Activated T-cell treated with anti-CD3 and anti-CD28 coated beads for 48 hours (primary cell): Measurements from ENCODE around the gene FNBP1L.
"Not testable (repeated sequence)": the region's sequence is repeated elsewhere in the genome, so short reads cannot be mapped to it uniquely, and the experiment has no call there.

ENCODE experiments used
- DNase-seq: peaks from one replicate; pipeline ENCODE4 v3.0.0-alpha.2; 2020; ENCODE audit warnings: low read depth

FNBP1L gene

DNA sequence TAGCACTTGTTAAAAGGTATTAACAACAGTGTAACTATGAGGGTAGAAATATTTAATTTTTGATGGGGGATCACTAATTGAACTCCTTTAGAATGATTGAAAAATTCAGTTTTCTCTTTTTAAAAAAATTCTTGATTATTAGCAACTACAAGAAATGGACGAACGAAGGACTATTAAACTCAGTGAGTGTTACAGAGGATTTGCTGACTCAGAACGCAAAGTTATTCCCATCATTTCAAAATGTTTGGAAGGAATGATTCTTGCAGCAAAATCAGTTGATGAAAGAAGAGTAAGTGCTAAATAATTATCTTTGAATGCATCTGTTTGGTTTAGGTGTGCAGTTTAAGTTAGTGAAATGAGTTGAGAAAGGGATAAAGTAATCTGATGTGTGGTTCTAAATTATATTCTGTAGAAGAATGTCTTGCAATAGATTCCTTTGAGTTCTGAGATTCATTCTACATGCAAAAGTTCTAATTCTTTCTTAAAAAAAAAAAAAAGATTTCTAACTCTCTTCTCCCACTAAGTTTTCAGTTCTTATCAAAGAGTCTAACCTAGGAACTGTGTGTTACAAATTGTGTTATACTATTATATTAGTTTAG, 85.0 kb downstream of the FNBP1L start:
- no peak for DNase-seq

- no peak for DNase-seq
Measured at GRCh38 chr1:93533677-93534076, 85.8 kb downstream of the FNBP1L start.

GRCh38 chr1:93537396-93537795, 89.5 kb downstream of the FNBP1L start:
- no peak for DNase-seq

DNA sequence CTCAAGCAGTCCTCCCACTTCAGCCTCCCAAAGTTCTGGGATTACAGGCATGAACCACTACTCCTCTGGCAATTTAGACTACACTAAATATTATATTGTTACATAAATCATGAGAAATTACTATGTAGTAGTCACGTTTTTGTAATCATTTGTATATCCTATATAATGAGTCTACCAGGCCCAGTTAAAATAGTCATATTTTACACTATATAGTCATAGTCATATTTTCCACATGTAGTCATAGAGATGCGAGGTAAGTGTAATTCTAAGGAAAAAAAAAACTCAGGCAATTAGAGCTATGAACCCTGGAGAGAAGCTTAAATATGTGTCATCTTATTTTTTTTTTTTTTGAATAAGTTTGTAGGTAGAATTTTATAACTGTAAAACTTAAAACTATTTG, 90.0 kb downstream of the FNBP1L start:
- no peak for DNase-seq

DNA sequence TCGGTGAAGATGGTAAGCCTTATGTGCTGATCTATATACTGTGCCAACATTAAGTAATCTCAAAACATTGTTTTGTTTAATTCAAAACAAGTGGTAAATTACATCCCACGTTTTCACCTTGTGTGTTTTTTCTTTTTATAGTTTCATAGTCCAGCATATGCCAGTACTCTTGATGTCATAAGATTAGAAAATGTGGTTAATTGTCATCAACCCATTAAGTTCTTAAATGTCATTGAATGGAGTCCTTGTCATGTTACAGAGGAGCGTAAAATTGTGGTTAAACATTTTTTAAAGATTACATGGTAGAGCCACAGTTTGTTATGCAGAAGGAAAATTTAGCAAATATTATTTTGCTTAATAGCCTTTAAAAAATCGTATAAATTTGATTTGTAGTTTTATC, 93.1 kb downstream of the FNBP1L start:
- DNase-seq = no peak

GRCh38 chr1:93542398-93542797, 94.5 kb downstream of the FNBP1L start:
- DNase-seq = no peak

DNA sequence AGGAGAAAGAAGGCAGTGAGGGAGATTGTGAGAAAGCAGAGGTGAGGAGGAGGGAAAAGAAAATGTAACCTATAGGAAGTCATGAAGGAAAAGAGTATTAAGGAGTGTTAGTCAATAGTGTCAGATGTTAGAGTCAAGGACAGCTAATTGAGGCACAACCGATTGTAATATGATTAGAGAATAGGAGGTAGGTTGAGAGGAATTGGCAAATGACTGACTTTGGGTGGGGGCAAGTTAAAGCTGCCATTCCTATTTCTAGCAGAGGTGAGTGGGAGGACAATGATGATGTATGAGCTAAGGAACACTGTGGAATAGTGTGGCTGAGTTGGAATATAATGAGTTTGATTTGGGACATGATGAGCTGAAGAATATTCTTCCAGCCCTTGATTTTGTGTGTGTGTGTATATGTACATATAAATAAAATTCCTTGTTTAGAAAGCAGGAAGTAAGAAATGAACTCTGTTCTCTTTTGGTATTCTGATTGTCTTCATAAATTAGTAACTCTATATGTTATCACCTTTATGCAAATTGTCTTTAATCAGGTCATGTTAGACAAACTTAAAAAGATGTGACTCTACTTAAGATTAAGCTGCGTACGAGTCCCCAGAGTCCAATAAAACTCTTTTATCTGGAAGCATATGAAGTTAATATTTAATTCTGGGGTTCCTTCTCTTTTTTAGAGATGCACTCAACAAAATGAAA, 98.4 kb downstream of the FNBP1L start:
- DNase-seq = no peak

DNA sequence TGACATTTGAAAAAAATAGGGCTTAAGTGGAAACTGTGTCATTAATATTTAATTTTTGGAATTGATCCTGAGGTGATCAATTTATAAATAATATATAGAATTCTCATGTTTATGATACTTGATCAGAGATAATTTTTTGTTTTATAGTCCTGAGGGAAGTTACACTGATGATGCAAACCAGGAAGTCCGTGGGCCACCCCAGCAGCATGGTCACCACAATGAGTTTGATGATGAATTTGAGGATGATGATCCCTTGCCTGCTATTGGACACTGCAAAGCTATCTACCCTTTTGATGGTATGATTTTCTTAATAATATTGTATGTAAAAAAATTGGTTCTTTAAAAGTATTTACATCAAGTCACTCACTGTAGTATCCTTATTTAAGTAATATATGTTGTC, 101.2 kb downstream of the FNBP1L start:
- DNase-seq = no peak

DNA sequence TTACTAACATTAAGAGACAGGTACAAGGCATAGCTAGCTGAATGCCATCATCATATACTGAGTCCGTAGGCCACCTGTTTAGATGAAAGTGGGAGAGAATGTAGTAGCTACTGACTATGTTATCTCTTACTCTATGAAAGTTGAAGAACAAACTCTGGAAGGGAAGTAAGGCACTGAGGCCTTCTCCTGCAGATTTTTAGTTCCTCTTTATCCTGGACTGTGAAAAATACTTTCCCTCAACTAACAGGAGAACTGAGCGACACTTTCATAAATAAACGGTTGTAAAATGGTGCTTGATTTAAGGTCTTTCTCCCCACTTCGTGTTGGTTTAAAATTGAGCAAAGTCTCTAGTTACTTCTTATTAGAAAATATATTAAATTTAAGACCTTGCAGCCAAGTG, 101.9 kb downstream of the FNBP1L start:
- no peak for DNase-seq

- no peak for DNase-seq
Measured at GRCh38 chr1:93552741-93553455, 105.0 kb downstream of the FNBP1L start.

- DNase-seq = not testable (repeated sequence)
Measured at GRCh38 chr1:93553886-93554490, 106.1 kb downstream of the FNBP1L start.

DNA sequence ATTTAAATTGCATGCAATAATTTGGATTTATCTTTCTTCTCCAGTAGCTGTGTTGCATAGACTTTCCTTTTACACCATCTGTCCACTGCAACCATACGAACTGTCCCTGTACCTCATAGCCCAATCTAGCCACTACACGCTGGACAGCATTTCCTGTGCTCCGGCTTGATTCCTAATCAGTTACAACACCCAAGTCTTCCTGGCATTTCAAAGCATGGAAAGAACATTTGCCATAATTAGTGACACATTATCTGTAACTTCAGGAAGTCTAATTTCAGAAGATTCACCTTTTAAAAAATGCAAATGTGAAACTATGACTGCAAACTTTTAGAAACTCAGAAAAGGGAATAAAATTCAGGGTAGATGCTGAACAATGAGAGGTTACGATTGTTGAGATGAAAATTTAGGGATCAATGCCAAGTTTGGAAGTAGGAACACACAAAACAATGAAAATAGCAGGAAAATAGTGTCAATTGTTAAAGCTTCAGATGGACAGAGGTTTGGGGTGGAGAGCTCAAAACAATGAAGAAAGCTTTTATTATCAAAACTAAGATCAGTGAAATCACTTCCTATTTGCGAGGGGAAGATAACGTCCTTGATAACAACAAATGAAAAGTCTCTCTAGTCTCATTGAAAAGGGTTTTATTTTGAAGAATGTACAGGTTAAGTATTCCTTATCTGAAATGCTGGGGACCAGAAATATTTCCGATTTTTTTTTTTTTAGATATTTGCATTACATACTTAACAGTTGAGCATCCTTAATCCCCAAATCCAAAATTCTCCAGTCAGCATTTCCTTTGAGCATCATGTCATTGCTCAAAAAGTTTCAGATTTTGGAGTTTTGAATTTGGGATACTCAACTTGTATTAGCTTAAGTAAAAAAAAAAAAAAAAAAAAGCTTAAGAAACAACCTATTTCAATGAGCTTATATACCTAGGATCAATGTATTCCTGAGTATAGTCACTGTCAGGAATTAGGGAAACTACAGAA, 107.3 kb downstream of the FNBP1L start:
- no peak for DNase-seq

DNA sequence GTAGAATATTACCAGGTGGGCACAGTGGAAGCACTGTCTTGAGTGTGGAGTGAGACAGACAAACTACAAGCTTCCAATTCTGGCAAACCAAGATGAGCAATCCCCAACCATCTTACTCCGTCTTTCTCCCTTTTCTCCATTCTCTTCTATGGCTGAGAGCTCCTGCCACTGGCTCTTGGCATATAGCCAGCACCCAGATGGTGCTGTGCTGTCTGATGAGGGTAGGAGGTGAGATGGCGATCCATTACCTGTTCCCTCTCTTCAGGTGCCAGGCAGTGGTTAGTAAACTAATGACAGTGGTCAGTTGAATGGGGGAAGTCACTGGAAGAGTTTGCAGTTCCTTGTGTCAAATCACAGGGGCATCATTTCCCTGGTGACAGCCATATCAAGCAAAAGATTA, 108.4 kb downstream of the FNBP1L start:
- DNase-seq = no peak

DNA sequence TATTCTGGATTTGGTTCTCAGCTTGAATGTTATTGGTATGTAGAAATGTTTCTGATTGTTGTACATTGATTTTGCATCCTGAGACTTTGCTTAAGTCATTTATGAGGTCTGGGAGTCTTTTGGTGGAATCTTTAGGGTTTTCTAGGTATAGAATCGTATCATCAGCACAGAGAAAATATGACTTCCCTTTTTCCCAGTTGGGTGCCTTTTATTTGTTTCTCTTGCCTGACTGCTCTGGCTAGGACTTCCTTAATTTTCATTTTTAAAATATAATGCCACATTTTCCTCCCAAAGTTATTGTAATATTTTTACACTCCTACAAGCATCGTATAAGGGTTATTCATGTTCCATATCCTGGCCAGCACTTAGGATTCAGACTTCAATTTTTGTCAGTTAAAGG, 111.1 kb downstream of the FNBP1L start:
- DNase-seq = no peak

GRCh38 chr1:93559695-93560094, 111.8 kb downstream of the FNBP1L start:
- DNase-seq = no peak

- no peak for DNase-seq
Measured at GRCh38 chr1:93565496-93566206, 117.7 kb downstream of the FNBP1L start.

DNA sequence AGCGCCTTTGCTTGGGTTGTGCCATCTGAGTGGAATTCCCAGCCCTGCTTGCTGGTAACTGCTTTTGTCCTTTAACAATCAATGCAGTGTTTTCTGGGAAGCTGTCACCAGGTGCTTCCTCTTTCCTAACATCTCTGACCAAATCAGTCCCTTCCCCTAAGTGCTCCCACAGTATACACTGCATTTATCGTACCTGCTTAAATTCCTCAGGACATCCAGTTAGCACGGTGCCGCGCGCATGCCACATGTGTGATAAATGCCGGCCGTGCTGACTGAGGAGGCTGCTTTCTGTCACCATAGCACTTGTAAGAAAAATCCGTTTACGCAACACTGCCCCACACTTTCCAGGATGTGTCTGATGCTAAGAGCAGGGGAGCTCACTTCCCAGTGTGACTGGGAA, 118.3 kb downstream of the FNBP1L start:
- DNase-seq = no peak

- no peak for DNase-seq
Measured at GRCh38 chr1:93567255-93567918, 119.5 kb downstream of the FNBP1L start.

- no peak for DNase-seq
Measured at GRCh38 chr1:93569489-93569888, 121.6 kb downstream of the FNBP1L start.

DNA sequence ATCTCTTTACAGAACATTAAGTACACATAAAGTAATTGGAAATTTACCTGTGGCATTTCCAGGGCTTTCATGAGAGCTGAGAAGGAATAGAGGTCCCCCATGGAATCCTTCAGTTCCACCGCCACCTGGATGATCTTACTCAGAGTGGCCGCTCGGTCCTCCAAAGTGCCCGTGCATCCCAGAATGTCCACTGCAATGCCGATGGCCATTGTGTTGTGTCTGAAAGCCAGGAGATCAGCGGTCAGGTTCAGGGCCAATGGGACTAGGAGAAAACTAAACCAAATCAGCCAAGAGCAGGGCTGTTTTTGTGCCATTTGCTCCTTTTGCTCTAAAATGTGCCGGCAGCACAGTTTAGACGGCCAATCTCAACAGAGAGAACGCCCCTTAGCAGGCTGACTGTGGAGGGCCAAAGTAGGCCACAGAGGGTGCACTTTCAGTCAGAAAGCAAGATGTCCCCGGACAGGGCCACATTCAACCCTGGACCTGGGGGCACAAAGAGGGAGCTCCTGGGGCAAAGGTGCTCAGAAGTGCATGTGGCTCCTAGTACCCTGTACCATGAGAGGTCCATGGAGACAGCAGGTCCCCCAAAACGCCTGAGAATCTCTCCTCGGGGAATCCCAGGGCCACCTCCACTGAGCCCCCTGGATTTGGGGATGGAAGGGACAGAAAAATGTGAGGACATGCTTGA, 123.8 kb downstream of the FNBP1L start:
- no peak for DNase-seq
